ENCODE results near the gene BIRC3. TPM values are rescaled to one million over a fixed set of nuclear protein-coding genes. Genes with fewer than 3 reads are reported as not detected.
"Not testable (repeated sequence)": the region's sequence is repeated elsewhere in the genome, so short reads cannot be mapped to it uniquely, and the experiment has no call there.

BIRC3 gene
- total RNA-seq, 1 donor from 2014 or later, result 1.6 TPM

GRCh38 chr11:102361086-102362031 is 44.1 kb downstream of the BIRC3 start:
- H3K36me3 ChIP-seq (ENCODE audit: control insufficient read depth in 3 of 3, insufficient read depth in 3 of 3, low read length in 3 of 3), result peaks cover 30 to 54% (median 40%) of the 10 kb centered on the region in 3 donors
- no peaks in the 10 kb centered on the region for H3K4me1 ChIP-seq (ENCODE audit: control insufficient read depth in 3 of 3, insufficient read depth in 3 of 3, low read length in 3 of 3)
- H3K27me3 ChIP-seq (ENCODE audit: control insufficient read depth in 3 of 3, insufficient read depth in 3 of 3, low read length in 3 of 3), result no peaks in the 10 kb centered on the region
- H3K9me3 ChIP-seq (ENCODE audit: control insufficient read depth in 3 of 3, low read length in 3 of 3), result no peaks in the 10 kb centered on the region
- H3K27ac ChIP-seq (ENCODE audit: low read depth, low read length), result no peak overlapping the region
- no peak overlapping the region for H3K4me3 ChIP-seq (ENCODE audit: low read length in 3 of 3)
- no peak overlapping the region for H3K9ac ChIP-seq (ENCODE audit: low read depth in 1 of 3, low read length in 3 of 3)

GRCh38 chr11:102364991-102365390 is 47.7 kb downstream of the BIRC3 start:
- H3K27ac ChIP-seq (ENCODE audit: low read depth, low read length), result no peak overlapping the region
- no peaks in the 10 kb centered on the region for H3K4me1 ChIP-seq (ENCODE audit: control insufficient read depth in 3 of 3, insufficient read depth in 3 of 3, low read length in 3 of 3)
- H3K27me3 ChIP-seq (ENCODE audit: control insufficient read depth in 3 of 3, insufficient read depth in 3 of 3, low read length in 3 of 3), result no peaks in the 10 kb centered on the region
- H3K36me3 ChIP-seq (ENCODE audit: control insufficient read depth in 3 of 3, insufficient read depth in 3 of 3, low read length in 3 of 3), result peaks cover 30 to 61% (median 55%) of the 10 kb centered on the region in 3 donors
- H3K9me3 ChIP-seq (ENCODE audit: control insufficient read depth in 3 of 3, low read length in 3 of 3), result no peaks in the 10 kb centered on the region
- no peak overlapping the region for H3K9ac ChIP-seq (ENCODE audit: low read depth in 1 of 3, low read length in 3 of 3)
- H3K4me3 ChIP-seq (ENCODE audit: low read length in 3 of 3), result no peak overlapping the region

GRCh38 chr11:102367364-102367763 is 50.1 kb downstream of the BIRC3 start:
- H3K4me1 ChIP-seq (ENCODE audit: control insufficient read depth in 3 of 3, insufficient read depth in 3 of 3, low read length in 3 of 3), result no peaks in the 10 kb centered on the region
- H3K9ac ChIP-seq (ENCODE audit: low read depth in 1 of 3, low read length in 3 of 3), result no peak overlapping the region
- no peak overlapping the region for H3K4me3 ChIP-seq (ENCODE audit: low read length in 3 of 3)
- no peaks in the 10 kb centered on the region for H3K27me3 ChIP-seq (ENCODE audit: control insufficient read depth in 3 of 3, insufficient read depth in 3 of 3, low read length in 3 of 3)
- H3K9me3 ChIP-seq (ENCODE audit: control insufficient read depth in 3 of 3, low read length in 3 of 3), result no peaks in the 10 kb centered on the region
- peaks cover 21 to 43% (median 39%) of the 10 kb centered on the region in 3 donors for H3K36me3 ChIP-seq (ENCODE audit: control insufficient read depth in 3 of 3, insufficient read depth in 3 of 3, low read length in 3 of 3)
- no peak overlapping the region for H3K27ac ChIP-seq (ENCODE audit: low read depth, low read length)

- Histone ChIP-seq H3K9me3 (ENCODE audit: control insufficient read depth in 3 of 3, low read length in 3 of 3) (no peaks in the 10 kb centered on the region), H3K4me1 (ENCODE audit: control insufficient read depth in 3 of 3, insufficient read depth in 3 of 3, low read length in 3 of 3) (no peaks in the 10 kb centered on the region), H3K36me3 (ENCODE audit: control insufficient read depth in 3 of 3, insufficient read depth in 3 of 3, low read length in 3 of 3) (peaks cover 18 to 40% (median 33%) of the 10 kb centered on the region in 3 donors), H3K9ac (ENCODE audit: low read depth in 1 of 3, low read length in 3 of 3) (no peak overlapping the region), H3K27ac (ENCODE audit: low read depth, low read length) (no peak overlapping the region), H3K27me3 (ENCODE audit: control insufficient read depth in 3 of 3, insufficient read depth in 3 of 3, low read length in 3 of 3) (no peaks in the 10 kb centered on the region), H3K4me3 (ENCODE audit: low read length in 3 of 3) (no peak overlapping the region)
These were observed 51.2 kb downstream of the BIRC3 start for GRCh38 chr11:102368472-102368871.

DNA sequence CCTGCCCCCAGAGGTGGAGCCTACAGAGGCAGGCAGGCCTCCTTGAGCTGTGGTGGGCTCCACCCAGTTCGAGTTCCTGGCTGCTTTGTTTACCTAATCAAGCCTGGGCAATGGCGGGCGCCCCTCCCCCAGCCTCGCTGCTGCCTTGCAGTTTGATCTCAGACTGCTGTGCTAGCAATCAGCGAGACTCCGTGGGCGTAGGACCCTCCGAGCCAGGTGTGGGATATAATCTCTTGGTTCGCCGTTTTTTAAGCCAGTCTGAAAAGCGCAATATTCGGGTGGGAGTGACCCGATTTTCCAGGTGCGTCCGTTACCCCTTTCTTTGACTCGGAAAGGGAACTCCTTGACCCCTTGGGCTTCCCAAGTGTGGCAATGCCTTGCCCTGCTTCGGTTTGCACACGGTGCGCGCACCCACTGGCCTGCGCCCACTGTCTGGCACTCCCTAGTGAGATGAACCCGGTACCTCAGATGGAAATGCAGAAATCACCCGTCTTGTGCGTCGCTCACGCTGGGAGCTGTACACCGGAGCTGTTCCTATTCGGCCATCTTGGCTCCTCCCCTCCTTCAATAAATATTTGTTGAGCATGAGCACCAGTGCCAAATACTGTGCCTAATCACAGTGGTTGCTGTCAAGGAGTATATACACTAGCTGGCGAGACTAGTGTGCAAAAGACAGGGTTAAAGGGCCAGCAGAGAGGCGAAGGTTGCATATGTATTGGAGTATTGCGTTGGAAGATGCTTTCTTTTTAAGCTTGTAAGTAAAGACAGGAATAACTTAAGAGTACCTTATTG is 57.5 kb downstream of the BIRC3 start:
- H3K27me3 ChIP-seq (ENCODE audit: control insufficient read depth in 3 of 3, insufficient read depth in 3 of 3, low read length in 3 of 3); H3K9ac ChIP-seq (ENCODE audit: low read depth in 1 of 3, low read length in 3 of 3); H3K27ac ChIP-seq (ENCODE audit: low read depth, low read length); H3K4me3 ChIP-seq (ENCODE audit: low read length in 3 of 3); H3K9me3 ChIP-seq (ENCODE audit: control insufficient read depth in 3 of 3, low read length in 3 of 3); H3K4me1 ChIP-seq (ENCODE audit: control insufficient read depth in 3 of 3, insufficient read depth in 3 of 3, low read length in 3 of 3): not testable (repeated sequence)
- H3K36me3 ChIP-seq (ENCODE audit: control insufficient read depth in 3 of 3, insufficient read depth in 3 of 3, low read length in 3 of 3), result peaks cover 7 to 21% (median 14%) of the 10 kb centered on the region in 3 donors

GRCh38 chr11:102375720-102376399 is 58.6 kb downstream of the BIRC3 start:
- H3K27me3 ChIP-seq (ENCODE audit: control insufficient read depth in 3 of 3, insufficient read depth in 3 of 3, low read length in 3 of 3), result no peaks in the 10 kb centered on the region
- no peak overlapping the region for H3K4me3 ChIP-seq (ENCODE audit: low read length in 3 of 3)
- no peak overlapping the region for H3K9ac ChIP-seq (ENCODE audit: low read depth in 1 of 3, low read length in 3 of 3)
- no peaks in the 10 kb centered on the region for H3K9me3 ChIP-seq (ENCODE audit: control insufficient read depth in 3 of 3, low read length in 3 of 3)
- no peak overlapping the region for H3K27ac ChIP-seq (ENCODE audit: low read depth, low read length)
- peaks cover 0 to 3% (median 3%) of the 10 kb centered on the region in 3 donors for H3K4me1 ChIP-seq (ENCODE audit: control insufficient read depth in 3 of 3, insufficient read depth in 3 of 3, low read length in 3 of 3)
- peaks cover 7 to 28% (median 18%) of the 10 kb centered on the region in 3 donors for H3K36me3 ChIP-seq (ENCODE audit: control insufficient read depth in 3 of 3, insufficient read depth in 3 of 3, low read length in 3 of 3)

DNA sequence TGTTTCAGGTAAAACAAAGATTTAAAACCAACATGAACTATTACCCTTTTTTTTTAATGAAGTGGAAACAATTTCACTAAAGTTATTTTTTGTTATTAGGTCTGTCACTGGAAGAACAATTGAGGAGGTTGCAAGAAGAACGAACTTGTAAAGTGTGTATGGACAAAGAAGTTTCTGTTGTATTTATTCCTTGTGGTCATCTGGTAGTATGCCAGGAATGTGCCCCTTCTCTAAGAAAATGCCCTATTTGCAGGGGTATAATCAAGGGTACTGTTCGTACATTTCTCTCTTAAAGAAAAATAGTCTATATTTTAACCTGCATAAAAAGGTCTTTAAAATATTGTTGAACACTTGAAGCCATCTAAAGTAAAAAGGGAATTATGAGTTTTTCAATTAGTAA is 60.6 kb downstream of the BIRC3 start:
- Histone ChIP-seq H3K4me1 (ENCODE audit: control insufficient read depth in 3 of 3, insufficient read depth in 3 of 3, low read length in 3 of 3) (peaks cover 0 to 3% (median 3%) of the 10 kb centered on the region in 3 donors), H3K36me3 (ENCODE audit: control insufficient read depth in 3 of 3, insufficient read depth in 3 of 3, low read length in 3 of 3) (peaks cover 7 to 36% (median 28%) of the 10 kb centered on the region in 3 donors), H3K9me3 (ENCODE audit: control insufficient read depth in 3 of 3, low read length in 3 of 3) (no peaks in the 10 kb centered on the region), H3K4me3 (ENCODE audit: low read length in 3 of 3) (no peak overlapping the region), H3K9ac (ENCODE audit: low read depth in 1 of 3, low read length in 3 of 3) (no peak overlapping the region), H3K27ac (ENCODE audit: low read depth, low read length) (no peak overlapping the region), H3K27me3 (ENCODE audit: control insufficient read depth in 3 of 3, insufficient read depth in 3 of 3, low read length in 3 of 3) (no peaks in the 10 kb centered on the region)

- Histone ChIP-seq H3K36me3 (ENCODE audit: control insufficient read depth in 3 of 3, insufficient read depth in 3 of 3, low read length in 3 of 3) (peaks cover 7 to 36% (median 28%) of the 10 kb centered on the region in 3 donors), H3K27ac (ENCODE audit: low read depth, low read length) (no peak overlapping the region), H3K27me3 (ENCODE audit: control insufficient read depth in 3 of 3, insufficient read depth in 3 of 3, low read length in 3 of 3) (no peaks in the 10 kb centered on the region), H3K9me3 (ENCODE audit: control insufficient read depth in 3 of 3, low read length in 3 of 3) (no peaks in the 10 kb centered on the region), H3K9ac (ENCODE audit: low read depth in 1 of 3, low read length in 3 of 3) (no peak overlapping the region), H3K4me1 (ENCODE audit: control insufficient read depth in 3 of 3, insufficient read depth in 3 of 3, low read length in 3 of 3) (peaks cover 0 to 3% (median 3%) of the 10 kb centered on the region in 3 donors), H3K4me3 (ENCODE audit: low read length in 3 of 3) (no peak overlapping the region)
These were observed 61.5 kb downstream of the BIRC3 start for GRCh38 chr11:102378818-102379217.

- Histone ChIP-seq H3K9ac (ENCODE audit: low read depth in 1 of 3, low read length in 3 of 3) (no peak overlapping the region), H3K27ac (ENCODE audit: low read depth, low read length) (no peak overlapping the region), H3K4me3 (ENCODE audit: low read length in 3 of 3) (no peak overlapping the region), H3K27me3 (ENCODE audit: control insufficient read depth in 3 of 3, insufficient read depth in 3 of 3, low read length in 3 of 3) (no peaks in the 10 kb centered on the region), H3K4me1 (ENCODE audit: control insufficient read depth in 3 of 3, insufficient read depth in 3 of 3, low read length in 3 of 3) (no peaks in the 10 kb centered on the region), H3K36me3 (ENCODE audit: control insufficient read depth in 3 of 3, insufficient read depth in 3 of 3, low read length in 3 of 3) (peaks cover 9 to 49% (median 40%) of the 10 kb centered on the region in 3 donors), H3K9me3 (ENCODE audit: control insufficient read depth in 3 of 3, low read length in 3 of 3) (no peaks in the 10 kb centered on the region)
These were observed 65.1 kb downstream of the BIRC3 start for GRCh38 chr11:102382384-102382783.

All from skeletal muscle tissue (tissue), 4 donors.